Breast epithelium (tissue), 4 donors: ENCODE measurements around the gene OR4D1. TPM values are rescaled to one million over a fixed set of nuclear protein-coding genes. Genes with fewer than 3 reads are reported as not detected.
A peak's percentile ranks its signal among the peaks of the same experiment; 100 is the strongest.

ENCODE experiments used
- DNase-seq, 2 donors: peaks; one replicate each; pipeline ENCODE4 v3.0.0-alpha.2; 2019; ENCODE audit warnings: low spot score in 2 of 2
- H3K27ac ChIP-seq, 2 donors: fragments of 200-600 bp; sonication (generic) in 1 of 2; one replicate each; pipeline ENCODE4 v1.5.1; 2016 to 2019; ENCODE audit warnings: mild to moderate bottlenecking in 1 of 2
- H3K27me3 ChIP-seq, 2 donors: fragments of 200-600 bp; sonication (generic) in 1 of 2; one replicate each; pipeline versions ENCODE4 v1.5.1 to v1.6.0; 2017 to 2019; ENCODE audit warnings: control low read depth in 1 of 2, mild to moderate bottlenecking in 1 of 2
- H3K36me3 ChIP-seq: fragments of 200-600 bp; one replicate; pipeline ENCODE4 v1.5.1; 2019
- H3K4me1 ChIP-seq, 2 donors: fragments of 200-600 bp; sonication (generic); one replicate each; pipeline ENCODE4 v1.5.1; 2016 to 2019; ENCODE audit warnings: control low read depth in 1 of 2
- H3K4me3 ChIP-seq, 3 donors: fragments of 200-600 bp; sonication (generic); 1 replicate in 2 of 3; 2 replicates in 1 of 3; pipeline ENCODE4 v1.5.1; 2016 to 2019; ENCODE audit warnings: mild to moderate bottlenecking in 3 of 3, moderate library complexity in 2 of 3
- H3K9me3 ChIP-seq, 2 donors: fragments of 200-600 bp; sonication (generic) in 1 of 2; one replicate each; pipeline ENCODE4 v1.5.1; 2016 to 2019; ENCODE audit warnings: control low read depth in 1 of 2
- POLR2A ChIP-seq: fragments of 450-650 bp; IDR thresholded peaks from one replicate; pipeline ENCODE4 v1.6.1; 2016; ENCODE audit warnings: antibody characterized with exemption, mild to moderate bottlenecking, moderate library complexity
- POLR2AphosphoS5 ChIP-seq, 3 donors: sonication (generic); formaldehyde crosslinking; IDR thresholded peaks; one replicate each; pipeline ENCODE4 v1.6.1; 2017; ENCODE audit warnings: antibody characterized with exemption in 3 of 3
- intact Hi-C: fragments of 100-400 bp; cut with DNase I; formaldehyde crosslinking; loops from one replicate; pipeline ENCODE4 v1.15.1; 2023; ENCODE audit warnings: low total_unique reads
- total RNA-seq, 3 donors: library from RNA; depleted of rRNA; stranded (reverse); fragments of >200 nt; gene quantifications; one replicate each; pipeline ENCODE4 v1.1.0, GENCODE V29; 2016
- TF ChIP-seq, protein P1 (sequence below), 3 donors: fragments of 450-650 bp; IDR thresholded peaks; one replicate each; pipeline ENCODE4 v1.5.1; 2016 to 2017; ENCODE audit warnings: antibody characterized with exemption in 3 of 3, mild to moderate bottlenecking in 3 of 3, moderate library complexity in 3 of 3

OR4D1 gene
- total RNA-seq, 3 donors from 2014 or later, result not detected

DNA sequence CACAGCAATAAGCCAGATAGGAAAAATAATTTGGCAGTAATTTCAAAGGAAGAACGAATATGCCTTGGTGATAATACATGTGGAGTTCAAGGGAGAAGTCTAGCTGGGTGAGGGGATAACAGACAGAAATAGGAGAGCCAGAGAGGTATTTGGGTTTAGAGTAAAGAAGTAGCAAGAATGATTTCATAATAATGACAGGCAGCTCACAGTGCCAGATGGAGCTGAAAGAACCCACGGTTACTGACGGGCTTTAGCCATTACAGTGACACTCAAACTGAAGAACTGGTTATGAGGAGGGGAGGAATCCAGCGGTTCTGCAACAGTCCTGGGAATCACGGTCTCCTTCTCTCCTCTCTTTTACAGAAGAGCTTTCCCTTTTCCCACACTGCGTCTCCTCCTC is 2.2 kb downstream of the OR4D1 start:
- Histone ChIP-seq H3K4me1 (no peaks in the 10 kb centered on the region), H3K9me3 (peaks cover 6 to 16% of the 10 kb centered on the region in 2 donors), H3K36me3 (no peaks in the 10 kb centered on the region), H3K27ac (no peak overlapping the region), H3K4me3 (no peak overlapping the region), H3K27me3 (peaks cover 0 to 22% of the 10 kb centered on the region in 2 donors)
- TF ChIP-seq, protein P1, sequence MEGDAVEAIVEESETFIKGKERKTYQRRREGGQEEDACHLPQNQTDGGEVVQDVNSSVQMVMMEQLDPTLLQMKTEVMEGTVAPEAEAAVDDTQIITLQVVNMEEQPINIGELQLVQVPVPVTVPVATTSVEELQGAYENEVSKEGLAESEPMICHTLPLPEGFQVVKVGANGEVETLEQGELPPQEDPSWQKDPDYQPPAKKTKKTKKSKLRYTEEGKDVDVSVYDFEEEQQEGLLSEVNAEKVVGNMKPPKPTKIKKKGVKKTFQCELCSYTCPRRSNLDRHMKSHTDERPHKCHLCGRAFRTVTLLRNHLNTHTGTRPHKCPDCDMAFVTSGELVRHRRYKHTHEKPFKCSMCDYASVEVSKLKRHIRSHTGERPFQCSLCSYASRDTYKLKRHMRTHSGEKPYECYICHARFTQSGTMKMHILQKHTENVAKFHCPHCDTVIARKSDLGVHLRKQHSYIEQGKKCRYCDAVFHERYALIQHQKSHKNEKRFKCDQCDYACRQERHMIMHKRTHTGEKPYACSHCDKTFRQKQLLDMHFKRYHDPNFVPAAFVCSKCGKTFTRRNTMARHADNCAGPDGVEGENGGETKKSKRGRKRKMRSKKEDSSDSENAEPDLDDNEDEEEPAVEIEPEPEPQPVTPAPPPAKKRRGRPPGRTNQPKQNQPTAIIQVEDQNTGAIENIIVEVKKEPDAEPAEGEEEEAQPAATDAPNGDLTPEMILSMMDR (IDR thresholded peaks at IDR 0.05), result no peak
- no peak for TF ChIP-seq POLR2A
- no peak for TF ChIP-seq POLR2AphosphoS5 (IDR thresholded peaks at IDR 0.05)
- intact Hi-C loops, result no loop called here
- DNase-seq, result no peak

DNA sequence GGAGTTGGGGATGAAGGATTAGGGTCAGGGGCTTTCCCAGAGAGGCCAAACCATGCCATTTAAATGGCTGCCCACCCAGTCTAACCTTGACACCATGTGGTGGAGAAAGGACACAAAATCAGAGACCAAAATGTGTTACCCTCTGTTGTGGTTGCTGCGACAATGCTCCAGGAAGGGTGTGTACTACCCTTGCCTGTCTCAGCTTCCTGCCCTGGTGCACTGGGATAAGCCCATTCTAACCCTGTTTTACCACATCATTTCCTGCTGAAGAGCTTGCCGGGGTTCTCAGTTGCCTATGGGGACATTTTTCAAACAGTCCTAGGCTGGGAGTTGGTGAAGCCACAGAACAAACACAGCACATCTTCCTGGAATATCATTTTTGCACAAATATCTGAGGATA is 4.9 kb downstream of the OR4D1 start:
- H3K9me3 ChIP-seq, result no peaks in the 10 kb centered on the region
- no peak for TF ChIP-seq POLR2A
- TF ChIP-seq, protein P1 (IDR thresholded peaks at IDR 0.05), result no peak
- no peak for TF ChIP-seq POLR2AphosphoS5 (IDR thresholded peaks at IDR 0.05)
- peak overlapping the region in 1 of 2 donors; percentile 7 for H3K27ac ChIP-seq
- H3K4me1 ChIP-seq, result no peaks in the 10 kb centered on the region
- no peak overlapping the region for H3K4me3 ChIP-seq
- intact Hi-C loops, result no loop called here
- peaks cover 0 to 46% of the 10 kb centered on the region in 2 donors for H3K27me3 ChIP-seq
- no peaks in the 10 kb centered on the region for H3K36me3 ChIP-seq
- DNase-seq, result no peak

DNA sequence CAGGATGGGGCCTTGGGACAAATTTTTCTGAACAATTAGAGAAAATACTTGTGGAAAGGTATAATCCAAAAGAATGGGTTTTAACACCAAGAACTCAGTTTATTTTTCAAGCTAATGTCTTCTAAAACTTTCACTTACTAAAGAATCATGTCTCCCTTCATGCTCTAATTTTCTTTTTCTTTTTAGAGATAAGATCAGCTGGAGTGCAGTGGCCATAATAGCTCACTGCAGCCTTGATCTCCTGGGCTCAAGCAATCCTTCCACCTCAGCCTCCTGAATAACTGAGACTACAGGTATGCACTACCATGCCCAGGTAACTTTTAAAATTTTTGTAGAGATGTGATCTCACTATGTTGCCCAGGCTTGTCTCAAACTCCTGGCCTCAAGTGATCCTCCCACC is 5.5 kb downstream of the OR4D1 start:
- no peak for DNase-seq
- H3K27me3 ChIP-seq, result peaks cover 0 to 44% of the 10 kb centered on the region in 2 donors
- no peaks in the 10 kb centered on the region for H3K9me3 ChIP-seq
- no peaks in the 10 kb centered on the region for H3K4me1 ChIP-seq
- TF ChIP-seq POLR2AphosphoS5 (IDR thresholded peaks at IDR 0.05) (no peak), POLR2A (no peak)
- TF ChIP-seq, protein P1 (IDR thresholded peaks at IDR 0.05), result no peak
- no peaks in the 10 kb centered on the region for H3K36me3 ChIP-seq
- intact Hi-C loops, result no loop called here
- H3K27ac ChIP-seq, result no peak overlapping the region
- no peak overlapping the region for H3K4me3 ChIP-seq

DNA sequence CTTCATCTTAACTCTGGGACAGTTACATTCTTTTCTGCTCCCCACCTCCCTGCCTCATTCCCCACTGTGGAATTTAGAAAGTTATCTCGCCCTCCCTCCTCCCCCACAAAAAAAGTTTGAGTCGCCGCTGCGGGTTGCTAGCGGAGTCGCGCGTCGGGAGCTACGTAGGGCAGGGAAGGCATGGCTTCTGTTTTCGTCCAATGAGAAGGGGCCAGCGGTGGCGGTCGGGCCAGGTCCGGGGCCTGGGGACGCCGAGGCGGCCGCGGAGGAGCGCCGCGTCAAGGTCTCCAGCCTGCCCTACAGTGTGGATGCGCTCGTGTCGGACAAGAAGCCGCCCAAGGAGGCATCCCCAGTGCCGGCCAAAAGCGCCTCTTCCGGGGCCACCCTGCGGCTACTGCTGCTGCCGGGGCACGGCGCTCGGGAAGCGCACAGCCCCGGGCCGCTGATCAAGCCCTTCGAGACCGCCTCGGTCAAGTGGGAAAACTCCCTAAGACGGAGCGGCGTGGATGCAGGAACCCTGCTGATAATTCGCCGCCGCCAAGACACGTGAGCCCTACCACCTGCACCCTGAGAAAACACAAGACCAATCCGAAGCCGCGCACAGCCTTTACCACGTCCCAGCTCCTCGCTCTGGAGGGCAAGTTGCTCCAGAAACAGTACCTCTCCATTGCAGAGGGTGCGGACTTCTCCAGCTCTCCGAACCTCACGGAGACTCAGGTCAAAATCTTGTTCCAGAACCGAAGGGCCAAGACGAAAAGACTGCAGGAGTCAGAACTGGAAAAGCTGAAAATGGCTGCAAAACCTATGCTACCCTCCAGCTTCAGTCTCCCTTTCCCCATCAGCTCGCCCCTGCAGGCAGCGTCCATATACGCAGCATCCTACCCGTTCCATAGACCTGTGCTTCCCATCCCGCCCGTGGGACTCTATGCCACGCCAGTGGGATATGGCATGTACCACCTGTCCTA is 8.9 kb downstream of the OR4D1 start:
- Histone ChIP-seq H3K27me3 (peaks cover 0 to 37% of the 10 kb centered on the region in 2 donors), H3K9me3 (no peaks in the 10 kb centered on the region), H3K36me3 (no peaks in the 10 kb centered on the region), H3K27ac (no peak overlapping the region), H3K4me3 (peak overlapping the region; percentile 35 to 62 (median 43)), H3K4me1 (no peaks in the 10 kb centered on the region)
- DNase-seq, result no peak
- intact Hi-C loops, result no loop called here
- TF ChIP-seq POLR2AphosphoS5 (IDR thresholded peaks at IDR 0.05), result no peak
- no peak for TF ChIP-seq POLR2A
- TF ChIP-seq, protein P1 (IDR thresholded peaks at IDR 0.05), result no peak

DNA sequence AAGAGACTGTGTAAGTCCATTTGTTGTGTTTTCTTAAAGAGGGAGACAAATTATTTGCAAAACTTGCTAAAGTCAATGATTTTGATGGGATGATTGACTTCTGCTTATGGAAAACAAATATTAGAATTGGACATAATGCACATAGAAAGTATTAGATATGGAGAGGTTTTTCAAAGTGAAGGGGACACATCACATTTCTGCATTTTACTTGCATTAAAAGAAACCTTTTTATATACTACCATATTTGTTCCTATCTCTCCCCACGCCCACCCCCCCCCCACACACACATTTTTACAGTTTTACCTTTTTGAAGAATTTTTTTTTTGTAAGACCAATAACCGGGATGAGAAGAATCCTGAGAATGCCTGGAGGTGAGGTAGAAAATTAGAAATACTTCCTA is 10.0 kb downstream of the OR4D1 start:
- Histone ChIP-seq H3K9me3 (peaks cover 0 to 3% of the 10 kb centered on the region in 2 donors), H3K4me3 (no peak overlapping the region), H3K27ac (no peak overlapping the region), H3K4me1 (no peaks in the 10 kb centered on the region), H3K27me3 (peaks cover 0 to 37% of the 10 kb centered on the region in 2 donors), H3K36me3 (no peaks in the 10 kb centered on the region)
- intact Hi-C loops, result no loop called here
- no peak for DNase-seq
- TF ChIP-seq, protein P1 (IDR thresholded peaks at IDR 0.05), result no peak
- TF ChIP-seq POLR2AphosphoS5 (IDR thresholded peaks at IDR 0.05), result no peak
- no peak for TF ChIP-seq POLR2A
